DND-41 (cell line): Measurements from ENCODE around the gene CACNB4.

Experiments
- ATAC-seq: fragments of 200-7000 bp; cut with Tn5 transposase; 3 replicates; pipeline ENCODE4 v1.9.1; 2021; ENCODE audit warnings: low read depth; ENCODE audit not compliant: insufficient read depth
- DNase-seq: peaks from one replicate; pipeline ENCODE4 v3.0.0-alpha.2; 2020
- H2AFZ ChIP-seq: 2 replicates; pipeline ENCODE4 v1.6.0; 2012; ENCODE audit warnings: low read depth, low read length
- H3K27ac ChIP-seq: 2 replicates; pipeline ENCODE4 v1.5.1; 2012; ENCODE audit warnings: low read length, inconsistent platforms
- H3K27me3 ChIP-seq: fragments of 200-600 bp; sonication (generic); 2 replicates; pipeline ENCODE4 v1.6.0; 2012; ENCODE audit warnings: low read length, mild to moderate bottlenecking, inconsistent platforms; ENCODE audit not compliant: insufficient read depth, poor library complexity
- H3K36me3 ChIP-seq: 2 replicates; pipeline ENCODE4 v1.5.1; 2012; ENCODE audit warnings: low read length, inconsistent platforms; ENCODE audit not compliant: insufficient read depth
- H3K4me1 ChIP-seq: 2 replicates; pipeline ENCODE4 v1.5.1; 2012; ENCODE audit warnings: mild to moderate bottlenecking, low read length; ENCODE audit not compliant: insufficient read depth
- H3K4me2 ChIP-seq: 2 replicates; pipeline ENCODE4 v1.6.0; 2012; ENCODE audit warnings: mild to moderate bottlenecking, moderate library complexity, low read length, inconsistent platforms; ENCODE audit not compliant: insufficient read depth
- H3K4me3 ChIP-seq, 2 experiments: fragments of 200-600 bp in 1 of 2; shearing (Covaris generic) in 1 of 2; 2 replicates each; pipeline ENCODE4 v1.5.1; 2012 to 2016; ENCODE audit warnings: inconsistent platforms in 2 of 2, low read length in 2 of 2, mild to moderate bottlenecking in 2 of 2, low read depth in 1 of 2, moderate library complexity in 1 of 2
- H3K79me2 ChIP-seq: 2 replicates; pipeline ENCODE4 v1.6.0; 2012; ENCODE audit warnings: low read length, inconsistent platforms; ENCODE audit not compliant: insufficient read depth
- H3K9ac ChIP-seq: 2 replicates; pipeline ENCODE4 v1.6.0; 2012; ENCODE audit warnings: low read depth, mild to moderate bottlenecking, inconsistent platforms, low read length, moderate library complexity
- H3K9me3 ChIP-seq: 2 replicates; pipeline ENCODE4 v1.5.1; 2012; ENCODE audit warnings: low read length, moderate library complexity, mild to moderate bottlenecking, inconsistent platforms; ENCODE audit not compliant: insufficient read depth, severe bottlenecking
- H4K20me1 ChIP-seq: 2 replicates; pipeline ENCODE4 v1.6.0; 2012; ENCODE audit warnings: low read length; ENCODE audit not compliant: insufficient read depth
- CTCF ChIP-seq: IDR thresholded peaks from 2 replicates; pipeline ENCODE4 v1.5.1; 2012; ENCODE audit warnings: borderline replicate concordance, low read length, moderate library complexity, mild to moderate bottlenecking; ENCODE audit not compliant: poor library complexity, severe bottlenecking; ENCODE audit errors: extremely low read depth
- EZH2 ChIP-seq: IDR thresholded peaks from 3 replicates; pipeline ENCODE4 v1.6.1; 2012; ENCODE audit warnings: borderline replicate concordance, low read depth, mild to moderate bottlenecking, moderate library complexity, low read length, inconsistent platforms; ENCODE audit not compliant: severe bottlenecking

CACNB4 gene

GRCh38 chr2:151968770-151969470 is 129.9 kb downstream of the CACNB4 start:
- H2AFZ ChIP-seq, result no peak overlapping the region
- H3K27me3 ChIP-seq, result no peaks in the 10 kb centered on the region
- H3K79me2 ChIP-seq, result no peaks in the 10 kb centered on the region
- H3K4me3 ChIP-seq, result no peak overlapping the region
- H3K4me1 ChIP-seq, result no peaks in the 10 kb centered on the region; the same call in 1 of the 2 replicates
- no peak overlapping the region for H3K4me2 ChIP-seq
- DNase-seq (no peak), ATAC-seq (no peak)
- H3K27ac ChIP-seq, result no peak overlapping the region
- no peaks in the 10 kb centered on the region for H3K9me3 ChIP-seq
- TF ChIP-seq CTCF (no peak), EZH2 (no peak)
- no peaks in the 10 kb centered on the region for H3K36me3 ChIP-seq
- no peaks in the 10 kb centered on the region for H4K20me1 ChIP-seq
- no peak overlapping the region for H3K9ac ChIP-seq

- Histone ChIP-seq H3K4me1 (no peaks in the 10 kb centered on the region), H3K27ac (no peak overlapping the region), H2AFZ (no peak overlapping the region), H3K27me3 (no peaks in the 10 kb centered on the region), H3K4me2 (no peak overlapping the region), H4K20me1 (no peaks in the 10 kb centered on the region), H3K9me3 (no peaks in the 10 kb centered on the region), H3K36me3 (no peaks in the 10 kb centered on the region), H3K79me2 (no peaks in the 10 kb centered on the region), H3K9ac (no peak overlapping the region), H3K4me3 (no peak overlapping the region)
- no peak for TF ChIP-seq CTCF
- no peak for TF ChIP-seq EZH2
- ATAC-seq (no peak), DNase-seq (no peak)
Measured at GRCh38 chr2:151967829-151968722, 130.8 kb downstream of the CACNB4 start.

GRCh38 chr2:151965884-151966283 is 133.0 kb downstream of the CACNB4 start:
- H3K27ac ChIP-seq, result no peak overlapping the region
- no peak for DNase-seq
- no peaks in the 10 kb centered on the region for H3K9me3 ChIP-seq
- no peaks in the 10 kb centered on the region for H3K36me3 ChIP-seq
- H3K4me1 ChIP-seq, result no peaks in the 10 kb centered on the region
- no peaks in the 10 kb centered on the region for H4K20me1 ChIP-seq
- no peak overlapping the region for H3K4me3 ChIP-seq
- no peak overlapping the region for H3K9ac ChIP-seq
- no peak overlapping the region for H3K4me2 ChIP-seq
- ATAC-seq, result no peak
- no peak for TF ChIP-seq CTCF
- no peaks in the 10 kb centered on the region for H3K79me2 ChIP-seq
- H3K27me3 ChIP-seq, result no peaks in the 10 kb centered on the region
- no peak overlapping the region for H2AFZ ChIP-seq
